Measurements from ENCODE around the gene HIGD2A. TPM values are rescaled to one million over a fixed set of nuclear protein-coding genes. Genes with fewer than 3 reads are reported as not detected.

HIGD2A gene
- total RNA-seq, 2 donors from 2014 or later = 88.9 to 117 TPM

DNA sequence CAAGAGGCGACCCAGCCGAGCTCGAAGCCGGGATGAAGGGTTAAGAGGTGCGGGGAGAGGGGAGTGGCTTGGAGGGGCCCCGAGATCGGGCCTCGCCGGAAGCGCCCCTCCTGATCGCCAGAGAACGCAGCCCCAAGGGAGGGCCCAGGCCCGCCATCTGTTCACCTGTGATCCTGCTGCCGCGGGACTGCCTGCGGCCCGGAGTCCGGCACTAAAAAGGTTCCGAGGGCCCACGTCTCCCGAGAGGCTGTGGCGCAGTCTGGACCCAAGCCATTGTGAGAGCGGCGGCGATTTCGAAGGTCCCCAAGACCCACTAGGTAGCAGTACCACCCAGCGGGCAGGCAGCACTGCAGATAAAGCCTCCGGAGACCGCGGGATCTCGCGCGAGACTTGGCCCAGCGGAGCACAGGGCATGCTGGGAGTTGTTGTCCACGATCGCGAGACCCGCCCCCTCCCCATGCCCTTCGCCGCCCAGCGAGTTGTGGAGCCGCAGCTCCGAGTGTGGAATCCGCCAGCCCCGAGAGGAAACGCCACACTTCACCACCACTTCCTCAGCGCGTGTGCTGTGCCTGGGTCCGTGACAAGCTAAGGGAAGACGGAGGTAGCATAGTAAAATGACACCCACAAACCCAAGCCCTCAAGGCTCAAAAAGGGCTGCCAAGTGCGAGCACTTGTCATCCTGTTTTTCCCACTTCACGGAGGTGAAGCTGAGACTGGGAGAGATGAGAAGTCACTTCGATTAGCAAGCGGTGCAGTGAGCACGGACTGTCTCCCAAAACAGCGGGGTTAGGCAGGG is 26.9 kb upstream of the HIGD2A start, which contains the start of gene KIAA1191:
Gene KIAA1191 (minus strand): TSS at position 328 of the 796 bp plus-strand sequence. CDS start 2,256 bp downstream, outside the sequence.
- Mint-ChIP-seq H3K4me1 (ENCODE audit: low read depth in 2 of 2) (peaks cover 26 to 32% of the 10 kb centered on the region in 2 donors), H3K27ac (peak within 1 kb of the TSS; percentile 70 to 90), H3K36me3 (peaks cover 10% of the 10 kb centered on the region), H3K9me3 (no peaks in the 10 kb centered on the region), H3K27me3 (no peaks in the 10 kb centered on the region), H3K4me3 (peak within 1 kb of the TSS; percentile 90)
- ATAC-seq = peak; percentile 93 to 95
- DNase-seq (ENCODE audit: low spot score) = peak; percentile 96

- ATAC-seq = no peak
- no peaks in the 10 kb centered on the region for H3K9me3 Mint-ChIP-seq
- H3K4me3 Mint-ChIP-seq = peak overlapping the region; percentile 90
- H3K4me1 Mint-ChIP-seq (ENCODE audit: low read depth in 2 of 2) = peaks cover 27 to 32% of the 10 kb centered on the region in 2 donors
- DNase-seq (ENCODE audit: low spot score) = no peak
- H3K27ac Mint-ChIP-seq = peak overlapping the region; percentile 70 to 90
- peaks cover 9% of the 10 kb centered on the region for H3K36me3 Mint-ChIP-seq
- no peaks in the 10 kb centered on the region for H3K27me3 Mint-ChIP-seq
These were observed 26.4 kb upstream of the HIGD2A start for GRCh38 chr5:176362233-176362490.

GRCh38 chr5:176364765-176365350 is 23.7 kb upstream of the HIGD2A start:
- DNase-seq (ENCODE audit: low spot score) (no peak), ATAC-seq (no peak)
- Mint-ChIP-seq H3K4me1 (ENCODE audit: low read depth in 2 of 2) (peaks cover 18 to 22% of the 10 kb centered on the region in 2 donors), H3K27me3 (no peaks in the 10 kb centered on the region), H3K9me3 (no peaks in the 10 kb centered on the region), H3K27ac (peak overlapping the region; percentile 57 to 60), H3K36me3 (peaks cover 4% of the 10 kb centered on the region), H3K4me3 (peak overlapping the region; percentile 64)

DNA sequence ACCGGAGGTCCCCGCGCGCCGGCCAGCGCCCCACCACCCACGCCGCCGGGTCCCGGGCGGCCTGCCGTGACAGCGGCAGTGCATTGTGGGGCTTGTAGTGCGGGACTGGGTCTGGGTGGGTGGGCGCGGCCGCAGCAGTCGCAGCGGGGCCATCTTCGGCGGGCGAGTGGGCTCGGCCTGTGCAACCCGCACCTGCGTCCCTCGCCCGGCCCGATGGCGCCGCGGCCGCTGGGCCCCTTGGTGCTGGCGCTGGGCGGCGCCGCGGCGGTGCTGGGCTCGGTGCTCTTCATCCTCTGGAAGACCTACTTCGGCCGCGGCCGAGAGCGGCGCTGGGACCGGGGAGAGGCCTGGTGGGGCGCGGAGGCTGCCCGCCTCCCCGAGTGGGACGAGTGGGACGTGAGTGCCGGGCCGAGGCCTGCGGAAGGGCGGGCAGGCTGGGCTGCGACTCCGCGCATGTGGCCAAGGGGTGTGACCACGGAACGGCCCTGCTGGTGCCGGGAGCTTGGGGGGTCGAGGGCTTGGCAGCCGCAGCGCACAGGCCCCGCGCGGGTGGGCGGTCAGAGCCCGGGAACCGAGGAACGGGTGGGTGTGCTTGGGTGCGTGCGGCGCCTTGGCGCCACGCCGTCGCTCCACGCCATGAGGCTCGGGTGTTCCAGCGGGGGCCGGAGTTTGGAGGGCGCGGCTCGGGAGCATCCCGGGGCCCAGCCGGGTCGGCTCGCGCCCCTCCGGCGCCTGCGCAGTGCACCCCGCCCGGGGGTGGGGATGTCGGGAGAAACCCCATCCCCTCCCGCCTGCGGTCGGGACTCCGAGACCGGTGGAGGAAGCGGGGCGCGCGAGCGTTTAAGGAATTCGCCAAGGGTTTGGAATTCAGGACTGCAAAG is 23.0 kb upstream of the HIGD2A start, which contains the start of gene ARL10:
Gene ARL10 (plus strand): TSS at position 137 of the 881 bp plus-strand sequence. CDS start 77 bp downstream, at position 214.
- Mint-ChIP-seq H3K9me3 (no peaks in the 10 kb centered on the region), H3K27ac (peak within 1 kb of the TSS; percentile 57 to 80), H3K27me3 (no peaks in the 10 kb centered on the region), H3K4me1 (ENCODE audit: low read depth in 2 of 2) (peaks cover 17 to 21% of the 10 kb centered on the region in 2 donors), H3K4me3 (peak within 1 kb of the TSS; percentile 64), H3K36me3 (peaks cover 4% of the 10 kb centered on the region)
- ATAC-seq (peak; percentile 56 to 63), DNase-seq (ENCODE audit: low spot score) (peak; percentile 84)

GRCh38 chr5:176366232-176366894 is 22.2 kb upstream of the HIGD2A start:
- no peak for DNase-seq (ENCODE audit: low spot score)
- Mint-ChIP-seq H3K9me3 (no peaks in the 10 kb centered on the region), H3K36me3 (peaks cover 4% of the 10 kb centered on the region), H3K4me1 (ENCODE audit: low read depth in 2 of 2) (peaks cover 17 to 21% of the 10 kb centered on the region in 2 donors), H3K4me3 (peak overlapping the region; percentile 56), H3K27me3 (no peaks in the 10 kb centered on the region), H3K27ac (peak overlapping the region; percentile 15 to 80)
- no peak for ATAC-seq

DNA sequence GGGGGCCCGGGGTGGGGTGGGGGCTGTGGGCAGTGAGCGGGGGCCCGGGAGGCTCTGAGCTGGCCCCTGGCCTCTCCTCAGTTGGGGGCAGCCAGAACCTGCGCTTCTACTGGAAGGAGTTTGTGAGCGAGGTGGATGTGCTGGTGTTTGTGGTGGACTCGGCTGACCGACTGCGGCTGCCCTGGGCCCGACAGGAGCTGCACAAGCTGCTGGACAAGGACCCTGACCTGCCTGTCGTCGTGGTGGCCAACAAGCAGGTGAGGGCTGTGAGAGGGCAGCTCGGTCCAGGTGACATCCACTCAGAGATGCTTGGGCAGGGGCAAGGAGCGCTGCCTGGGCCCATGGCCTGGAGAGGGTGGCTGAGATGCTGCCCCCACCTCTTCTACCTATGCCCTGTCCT is 19.8 kb upstream of the HIGD2A start:
- ATAC-seq (no peak), DNase-seq (ENCODE audit: low spot score) (no peak)
- peaks cover 9 to 10% of the 10 kb centered on the region in 2 donors for H3K4me1 Mint-ChIP-seq (ENCODE audit: low read depth in 2 of 2)
- H3K9me3 Mint-ChIP-seq = no peaks in the 10 kb centered on the region
- H3K27me3 Mint-ChIP-seq = no peaks in the 10 kb centered on the region
- no peak overlapping the region for H3K27ac Mint-ChIP-seq
- no peak overlapping the region for H3K4me3 Mint-ChIP-seq
- H3K36me3 Mint-ChIP-seq = peaks cover 4% of the 10 kb centered on the region

DNA sequence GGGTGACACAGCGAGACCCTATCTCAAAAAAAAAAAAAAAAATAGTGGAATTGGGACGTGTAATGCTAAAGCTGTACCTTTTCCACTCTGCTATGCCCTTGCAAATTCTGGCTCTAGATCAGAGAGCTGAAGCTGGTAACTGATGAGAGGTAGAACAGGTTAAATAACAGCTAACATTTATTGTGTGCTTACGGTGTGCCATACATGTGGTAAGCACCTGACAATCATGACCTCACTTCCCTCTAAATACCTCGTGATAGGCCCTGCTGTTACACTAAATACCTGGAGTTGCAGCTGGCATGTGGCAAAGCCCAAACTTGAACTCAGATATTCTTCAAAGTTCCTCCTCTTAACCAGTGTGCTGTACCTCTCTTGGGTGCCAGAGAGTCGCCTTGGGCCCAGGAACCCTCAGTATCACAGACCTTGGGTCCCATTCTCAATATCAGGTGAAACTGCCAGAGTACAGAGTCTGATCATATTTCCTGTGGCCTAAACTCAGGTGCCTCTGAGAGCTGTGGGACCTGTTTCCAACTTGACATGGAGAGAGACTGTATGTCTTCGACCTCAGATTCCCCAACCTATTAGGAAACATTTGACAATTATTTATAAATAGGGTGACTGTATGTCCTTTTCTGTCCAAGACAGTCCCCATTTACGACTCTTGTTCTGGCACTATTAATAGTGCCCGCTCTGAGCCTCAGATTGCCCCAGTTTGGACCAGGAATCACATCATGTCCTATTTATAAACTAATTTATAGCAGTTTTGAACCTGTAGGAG is 18.4 kb upstream of the HIGD2A start:
- Mint-ChIP-seq H3K4me1 (ENCODE audit: low read depth in 2 of 2) (peaks cover 9 to 10% of the 10 kb centered on the region in 2 donors), H3K4me3 (no peak overlapping the region), H3K27me3 (no peaks in the 10 kb centered on the region), H3K36me3 (peaks cover 4% of the 10 kb centered on the region), H3K27ac (no peak overlapping the region), H3K9me3 (no peaks in the 10 kb centered on the region)
- ATAC-seq (no peak), DNase-seq (ENCODE audit: low spot score) (no peak)

DNA sequence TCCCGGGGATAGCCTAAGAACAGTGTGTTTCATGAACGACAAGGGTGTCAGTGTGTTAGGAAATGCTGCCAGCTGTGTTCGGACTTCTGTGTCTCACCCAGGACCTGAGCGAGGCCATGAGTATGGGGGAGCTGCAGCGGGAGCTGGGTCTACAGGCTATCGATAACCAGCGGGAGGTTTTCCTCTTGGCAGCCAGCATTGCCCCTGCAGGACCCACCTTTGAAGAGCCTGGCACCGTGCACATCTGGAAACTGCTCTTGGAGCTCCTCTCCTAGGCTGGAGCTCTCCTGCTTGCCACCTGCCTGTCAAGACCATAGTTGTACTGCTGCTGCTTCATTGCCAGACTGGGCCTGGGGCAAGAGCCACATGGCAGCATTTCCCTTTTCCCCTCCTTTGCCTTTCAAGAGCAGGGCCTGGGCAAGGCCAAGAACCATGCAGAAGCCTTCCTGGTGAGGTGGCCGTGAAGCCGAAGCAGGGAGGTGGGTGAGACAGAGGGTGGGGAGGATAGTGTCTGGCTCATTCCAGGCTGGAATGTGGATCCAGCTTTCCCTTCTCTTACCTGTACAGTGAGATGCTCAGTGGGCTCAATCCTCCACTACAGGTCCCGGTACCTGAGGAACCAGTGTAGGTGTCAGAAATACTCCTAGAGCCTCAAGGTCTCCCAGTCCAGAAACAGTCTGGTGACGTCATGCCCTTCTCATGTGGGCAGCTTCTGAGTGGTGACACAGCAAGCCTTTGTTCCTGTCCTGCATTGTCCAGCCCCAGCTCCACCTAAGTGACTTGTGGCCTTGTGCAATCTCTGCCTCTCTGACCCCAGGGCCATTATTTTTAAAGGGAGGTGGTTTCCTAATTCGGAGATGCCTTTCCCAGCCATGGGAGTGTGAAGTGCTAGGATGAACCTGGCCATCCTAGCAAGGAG is 16.7 kb upstream of the HIGD2A start:
- no peaks in the 10 kb centered on the region for H3K9me3 Mint-ChIP-seq
- no peaks in the 10 kb centered on the region for H3K27me3 Mint-ChIP-seq
- H3K4me1 Mint-ChIP-seq (ENCODE audit: low read depth in 2 of 2) = peaks cover 6 to 9% of the 10 kb centered on the region in 2 donors
- no peak overlapping the region for H3K4me3 Mint-ChIP-seq
- no peak for ATAC-seq
- no peak for DNase-seq (ENCODE audit: low spot score)
- H3K36me3 Mint-ChIP-seq = peaks cover 4% of the 10 kb centered on the region
- no peak overlapping the region for H3K27ac Mint-ChIP-seq

DNA sequence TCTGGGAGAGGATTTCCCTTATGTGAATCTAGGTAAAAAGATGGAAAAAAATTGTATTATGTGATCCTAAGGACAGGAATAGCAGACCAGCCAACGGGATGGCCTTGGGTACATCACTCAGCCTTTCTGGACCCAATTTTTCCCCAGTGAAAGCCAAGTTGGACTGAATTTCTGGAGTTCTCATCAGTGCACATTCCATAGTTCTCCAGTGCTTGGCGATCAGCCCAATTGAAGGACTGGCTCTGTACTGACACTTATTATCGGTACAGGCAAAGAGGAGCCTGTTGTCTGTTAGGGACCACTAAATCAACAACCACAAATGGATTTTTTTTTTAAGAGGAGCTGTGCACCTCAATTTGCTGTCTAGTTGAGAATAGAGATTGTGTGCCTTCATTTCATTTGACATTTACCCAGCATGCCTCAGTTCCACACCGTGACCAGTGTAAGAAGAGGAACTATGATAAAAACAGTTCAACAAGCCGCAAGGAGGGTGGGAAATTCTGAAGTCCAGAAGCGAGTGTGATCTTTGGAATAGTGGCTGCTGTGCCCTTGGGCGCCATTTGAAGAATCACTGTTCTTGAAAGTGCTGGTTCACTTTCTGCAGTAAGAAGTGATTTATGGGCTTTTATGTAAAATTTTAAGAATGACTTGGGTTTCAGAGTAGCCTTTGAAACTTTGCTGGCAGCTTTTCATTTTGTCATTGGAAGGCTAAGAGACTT is 15.3 kb upstream of the HIGD2A start:
- H3K27me3 Mint-ChIP-seq = no peaks in the 10 kb centered on the region
- no peaks in the 10 kb centered on the region for H3K36me3 Mint-ChIP-seq
- ATAC-seq (no peak), DNase-seq (ENCODE audit: low spot score) (no peak)
- no peak overlapping the region for H3K4me3 Mint-ChIP-seq
- no peak overlapping the region for H3K27ac Mint-ChIP-seq
- H3K4me1 Mint-ChIP-seq (ENCODE audit: low read depth in 2 of 2) = no peaks in the 10 kb centered on the region
- H3K9me3 Mint-ChIP-seq = no peaks in the 10 kb centered on the region

DNA sequence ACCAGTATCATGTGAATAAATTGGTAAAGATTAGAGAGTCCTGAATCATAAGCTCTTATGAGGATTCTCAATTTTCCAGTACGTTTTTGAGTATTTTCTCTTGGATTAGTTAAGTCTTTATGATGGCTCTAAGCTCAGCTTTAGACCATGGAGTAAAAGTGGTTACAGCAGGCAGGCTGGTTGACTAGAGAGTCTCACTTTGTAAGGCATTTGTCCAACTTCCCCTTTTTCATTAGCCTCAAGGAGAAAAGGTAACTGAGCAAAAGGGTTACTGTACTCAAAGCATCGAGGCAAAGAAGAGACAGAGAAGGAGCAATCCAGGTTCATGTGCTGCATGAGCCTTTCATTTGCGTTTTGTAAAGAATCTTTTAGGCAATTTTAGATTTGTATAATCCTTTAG is 8.7 kb upstream of the HIGD2A start:
- Mint-ChIP-seq H3K4me1 (ENCODE audit: low read depth in 2 of 2) (no peaks in the 10 kb centered on the region), H3K4me3 (no peak overlapping the region), H3K27ac (no peak overlapping the region), H3K36me3 (peaks cover 5% of the 10 kb centered on the region), H3K9me3 (no peaks in the 10 kb centered on the region), H3K27me3 (no peaks in the 10 kb centered on the region)
- DNase-seq (ENCODE audit: low spot score) (no peak), ATAC-seq (no peak)

DNA sequence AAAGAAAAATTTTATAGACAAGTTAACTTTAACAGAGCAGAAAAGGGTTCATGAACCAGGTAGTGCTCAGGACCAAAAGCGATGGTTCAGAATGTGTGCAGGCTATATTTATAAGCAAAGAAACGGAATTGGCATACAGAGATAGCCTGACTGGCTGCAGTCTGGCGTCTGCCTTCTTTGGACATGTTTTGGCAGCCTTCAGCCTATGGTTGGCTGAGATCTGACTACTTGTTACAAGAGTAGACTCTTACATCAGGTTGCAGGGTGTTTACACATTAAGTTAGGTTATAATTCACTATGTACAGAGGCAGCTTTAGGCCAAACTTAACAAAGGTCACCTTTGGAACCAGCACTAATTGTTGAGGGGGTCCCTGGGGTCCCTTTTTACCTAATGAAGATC is 7.1 kb upstream of the HIGD2A start:
- ATAC-seq = no peak
- Mint-ChIP-seq H3K27me3 (no peaks in the 10 kb centered on the region), H3K4me3 (no peak overlapping the region), H3K36me3 (peaks cover 14% of the 10 kb centered on the region), H3K4me1 (ENCODE audit: low read depth in 2 of 2) (peaks cover 8 to 10% of the 10 kb centered on the region in 2 donors), H3K27ac (no peak overlapping the region), H3K9me3 (no peaks in the 10 kb centered on the region)
- no peak for DNase-seq (ENCODE audit: low spot score)
